Activated CD4-positive, CD25-positive, alpha-beta regulatory T cell treated with anti-CD3 and anti-CD28 coated beads, Interleukin-2, amount 50 U/mL, for 16 hours (primary cell): ENCODE measurements around the gene SLC39A5.
"Not testable (repeated sequence)": the region's sequence is repeated elsewhere in the genome, so short reads cannot be mapped to it uniquely, and the experiment has no call there.

Experiments
- DNase-seq: peaks from one replicate; pipeline ENCODE4 v3.0.0-alpha.2; 2020; ENCODE audit warnings: low read depth, low spot score

SLC39A5 gene

GRCh38 chr12:56247923-56248322, 18.1 kb downstream of the SLC39A5 start:
- no peak for DNase-seq

- no peak for DNase-seq
Observed at GRCh38 chr12:56248711-56249110, 18.9 kb downstream of the SLC39A5 start.

- no peak for DNase-seq
Observed at GRCh38 chr12:56252649-56253048, 22.8 kb downstream of the SLC39A5 start.

DNA sequence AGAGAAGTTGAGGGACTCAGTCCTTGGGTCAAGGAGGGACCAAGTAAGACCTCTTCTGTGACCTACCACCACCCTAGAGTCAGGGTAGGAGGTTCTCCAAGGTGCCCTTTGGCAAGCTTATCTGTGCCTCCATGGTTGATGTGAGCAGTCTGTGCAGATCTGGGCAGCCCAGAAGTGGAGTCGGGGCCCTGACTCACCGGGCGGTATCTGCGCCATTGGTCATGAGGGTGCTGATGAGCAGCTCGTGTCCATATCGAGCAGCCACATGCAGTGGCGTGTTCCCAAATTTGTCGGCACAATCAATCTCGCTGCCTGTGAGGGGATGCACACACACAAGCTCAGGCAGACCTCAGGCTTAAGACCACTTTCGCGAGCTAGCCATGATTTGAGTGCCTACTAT, 23.2 kb downstream of the SLC39A5 start:
- DNase-seq = no peak

DNA sequence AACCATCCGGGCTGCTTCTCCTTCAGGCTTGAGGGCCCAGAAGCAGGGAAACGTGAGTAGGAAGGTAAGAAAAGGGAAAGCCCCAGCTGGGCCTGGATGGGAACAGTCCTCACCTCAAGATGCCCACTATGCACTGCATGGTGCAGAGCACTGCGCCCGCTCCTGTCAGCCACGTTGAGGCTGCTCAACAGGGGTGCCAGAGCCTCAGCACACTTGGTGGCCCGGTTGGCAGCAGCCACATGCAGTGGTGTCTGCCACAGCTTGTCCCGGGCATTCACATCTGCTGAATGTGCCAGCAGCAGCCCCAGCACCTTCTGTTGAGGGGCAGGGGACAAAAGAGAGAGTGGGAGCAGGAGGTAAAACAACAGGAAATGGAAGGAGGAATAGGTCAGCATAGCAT, 25.8 kb downstream of the SLC39A5 start:
- no peak for DNase-seq

- DNase-seq = no peak
Observed at GRCh38 chr12:56256326-56256960, 26.6 kb downstream of the SLC39A5 start.

DNA sequence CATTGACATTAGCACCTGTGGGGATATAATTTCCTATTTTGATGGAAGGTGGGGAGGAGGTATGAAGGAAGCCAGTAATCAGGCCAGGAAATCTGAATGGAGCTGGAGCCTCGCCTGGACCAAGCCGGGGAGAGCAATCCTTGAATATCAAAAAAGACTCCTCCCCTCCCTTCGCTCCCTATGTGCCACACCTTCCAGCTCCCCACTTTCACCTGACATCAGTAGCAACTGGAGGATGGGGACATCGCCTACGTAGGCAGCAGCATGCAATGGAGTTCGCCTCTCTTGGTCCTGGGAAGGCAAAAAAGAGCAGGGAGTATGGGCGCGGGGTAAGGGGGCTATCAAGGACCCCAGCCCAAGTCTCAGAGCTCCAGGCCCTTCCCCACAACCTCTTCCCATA, 27.2 kb downstream of the SLC39A5 start:
- no peak for DNase-seq

GRCh38 chr12:56257491-56258067, 27.7 kb downstream of the SLC39A5 start:
- no peak for DNase-seq

GRCh38 chr12:56258068-56258819, 28.4 kb downstream of the SLC39A5 start, which contains the start of gene ANKRD52:
ANKRD52 (minus strand) TSS chr12:56258384; CDS start chr12:56258269, 115 bp downstream.
- DNase-seq = peak; percentile 52

DNA sequence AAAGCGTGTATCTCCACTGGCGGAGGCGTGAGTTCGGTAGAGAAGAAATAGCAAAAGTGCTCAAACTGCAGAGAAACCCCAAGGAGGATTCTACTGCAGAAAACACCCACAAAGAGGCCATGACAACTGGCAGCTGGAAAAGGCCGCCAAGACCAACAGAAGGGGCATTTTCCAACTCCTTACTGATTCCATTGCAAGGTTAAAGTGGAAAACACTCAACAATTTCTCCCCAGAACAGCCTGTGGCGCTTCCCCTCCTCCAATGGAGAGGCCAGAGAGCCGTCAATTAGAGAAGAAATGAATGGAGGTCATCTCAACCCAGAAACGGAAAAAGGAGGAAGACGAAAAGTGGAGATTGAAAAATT, 29.0 kb downstream of the SLC39A5 start:
- DNase-seq = no peak

DNA sequence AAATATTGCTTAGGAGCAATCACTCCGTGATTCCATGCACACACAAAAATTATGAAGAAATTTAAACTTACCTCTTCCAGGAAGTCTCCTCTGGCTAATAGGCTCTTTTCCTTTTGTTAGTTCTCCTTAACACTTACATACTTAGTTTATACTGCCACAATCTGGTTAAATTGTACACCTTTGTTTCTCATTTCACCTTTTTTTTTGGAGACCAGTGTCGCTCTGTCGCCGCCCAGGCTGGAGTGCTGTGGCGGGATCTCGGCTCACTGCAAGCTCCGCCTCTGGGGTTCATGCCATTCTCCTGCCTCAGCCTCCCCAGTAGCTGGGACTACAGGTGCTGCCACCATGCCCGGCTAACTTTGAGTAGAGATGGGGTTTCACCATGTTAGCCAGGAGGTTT, 30.5 kb downstream of the SLC39A5 start:
- DNase-seq = no peak

- DNase-seq = no peak
Observed at GRCh38 chr12:56260921-56261320, 31.1 kb downstream of the SLC39A5 start.

- no peak for DNase-seq
Observed at GRCh38 chr12:56261503-56262232, 31.8 kb downstream of the SLC39A5 start.

GRCh38 chr12:56262955-56263354, 33.1 kb downstream of the SLC39A5 start:
- not testable (repeated sequence) for DNase-seq

- DNase-seq = not testable (repeated sequence)
Observed at GRCh38 chr12:56266068-56266692, 36.3 kb downstream of the SLC39A5 start.

- peak; percentile 78 for DNase-seq
Observed at GRCh38 chr12:56266693-56267442, 37.0 kb downstream of the SLC39A5 start, which contains the start of gene COQ10A. COQ10A (plus strand) TSS chr12:56266942; CDS start chr12:56267119, 177 bp downstream.

GRCh38 chr12:56267443-56268071, 37.7 kb downstream of the SLC39A5 start:
- DNase-seq = no peak

GRCh38 chr12:56271031-56271430, 41.2 kb downstream of the SLC39A5 start:
- DNase-seq = no peak

DNA sequence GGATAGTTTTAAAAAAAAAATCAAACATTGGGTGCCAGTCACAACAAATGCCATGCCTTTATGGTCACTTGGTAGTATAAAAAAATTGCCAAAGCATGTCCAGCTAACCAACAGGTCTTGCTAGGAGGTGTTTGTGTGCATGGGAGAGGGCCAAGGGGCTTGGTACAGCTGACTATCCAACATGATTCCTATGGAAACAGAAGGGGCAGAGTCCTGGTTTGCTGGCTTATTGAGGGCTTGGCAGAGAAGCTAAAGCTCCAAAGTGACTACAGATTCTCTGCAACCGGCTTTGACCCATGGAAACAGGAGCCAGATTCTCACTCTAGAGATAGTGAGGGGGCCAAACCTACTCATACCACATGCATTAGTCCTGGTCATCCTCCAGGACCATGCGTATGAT, 42.6 kb downstream of the SLC39A5 start:
- not testable (repeated sequence) for DNase-seq

GRCh38 chr12:56274299-56274698, 44.4 kb downstream of the SLC39A5 start:
- DNase-seq = no peak
